GM12872 (cell line): Measurements from ENCODE around the gene SEMA4C.

Experiments
- TF ChIP-seq, protein P1 (sequence below): IDR thresholded peaks from 3 replicates; pipeline ENCODE4 v1.5.1; 2011; ENCODE audit warnings: low read depth, mild to moderate bottlenecking, low read length, moderate library complexity; ENCODE audit not compliant: insufficient read depth

Gene SEMA4C

DNA sequence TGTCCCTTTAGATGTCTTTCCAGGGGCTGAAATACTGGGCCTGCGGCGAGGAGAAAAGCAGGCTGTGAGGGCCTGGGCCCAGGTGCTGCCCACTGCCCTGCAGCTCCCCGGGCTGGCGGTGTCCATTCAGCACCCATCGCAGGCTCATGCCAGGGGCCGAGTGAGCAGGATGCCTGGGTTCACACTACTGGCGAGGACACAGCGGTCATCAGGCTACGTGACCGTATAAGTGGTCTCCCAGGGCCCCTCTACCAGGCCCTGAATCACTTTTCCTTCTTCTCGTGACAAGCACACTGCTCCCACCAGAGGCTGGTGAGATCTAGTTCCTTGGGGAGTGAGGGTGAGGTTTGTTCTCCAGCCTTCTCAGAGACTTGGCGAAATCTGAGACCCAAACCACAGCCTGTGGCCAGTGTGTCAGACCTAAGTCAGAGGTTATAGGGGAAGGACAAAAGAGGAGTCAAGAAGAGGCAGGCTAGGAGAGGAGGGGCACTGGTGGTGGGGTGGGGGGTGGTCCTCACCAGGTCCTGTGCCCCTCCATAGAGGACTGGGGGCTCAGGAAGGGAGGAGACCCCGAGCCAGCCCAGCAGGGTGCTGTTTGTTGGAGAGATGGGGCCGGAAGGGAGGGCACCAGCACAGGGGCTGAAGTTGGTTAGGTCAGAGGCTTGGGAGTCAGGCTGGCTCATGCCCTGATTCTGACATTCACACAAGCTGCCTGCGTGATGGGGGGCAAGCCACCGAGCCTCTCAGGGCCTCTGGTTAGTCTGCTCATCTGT lies 6.6 kb upstream of the SEMA4C start:
- TF ChIP-seq, protein P1, sequence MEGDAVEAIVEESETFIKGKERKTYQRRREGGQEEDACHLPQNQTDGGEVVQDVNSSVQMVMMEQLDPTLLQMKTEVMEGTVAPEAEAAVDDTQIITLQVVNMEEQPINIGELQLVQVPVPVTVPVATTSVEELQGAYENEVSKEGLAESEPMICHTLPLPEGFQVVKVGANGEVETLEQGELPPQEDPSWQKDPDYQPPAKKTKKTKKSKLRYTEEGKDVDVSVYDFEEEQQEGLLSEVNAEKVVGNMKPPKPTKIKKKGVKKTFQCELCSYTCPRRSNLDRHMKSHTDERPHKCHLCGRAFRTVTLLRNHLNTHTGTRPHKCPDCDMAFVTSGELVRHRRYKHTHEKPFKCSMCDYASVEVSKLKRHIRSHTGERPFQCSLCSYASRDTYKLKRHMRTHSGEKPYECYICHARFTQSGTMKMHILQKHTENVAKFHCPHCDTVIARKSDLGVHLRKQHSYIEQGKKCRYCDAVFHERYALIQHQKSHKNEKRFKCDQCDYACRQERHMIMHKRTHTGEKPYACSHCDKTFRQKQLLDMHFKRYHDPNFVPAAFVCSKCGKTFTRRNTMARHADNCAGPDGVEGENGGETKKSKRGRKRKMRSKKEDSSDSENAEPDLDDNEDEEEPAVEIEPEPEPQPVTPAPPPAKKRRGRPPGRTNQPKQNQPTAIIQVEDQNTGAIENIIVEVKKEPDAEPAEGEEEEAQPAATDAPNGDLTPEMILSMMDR = no peak

DNA sequence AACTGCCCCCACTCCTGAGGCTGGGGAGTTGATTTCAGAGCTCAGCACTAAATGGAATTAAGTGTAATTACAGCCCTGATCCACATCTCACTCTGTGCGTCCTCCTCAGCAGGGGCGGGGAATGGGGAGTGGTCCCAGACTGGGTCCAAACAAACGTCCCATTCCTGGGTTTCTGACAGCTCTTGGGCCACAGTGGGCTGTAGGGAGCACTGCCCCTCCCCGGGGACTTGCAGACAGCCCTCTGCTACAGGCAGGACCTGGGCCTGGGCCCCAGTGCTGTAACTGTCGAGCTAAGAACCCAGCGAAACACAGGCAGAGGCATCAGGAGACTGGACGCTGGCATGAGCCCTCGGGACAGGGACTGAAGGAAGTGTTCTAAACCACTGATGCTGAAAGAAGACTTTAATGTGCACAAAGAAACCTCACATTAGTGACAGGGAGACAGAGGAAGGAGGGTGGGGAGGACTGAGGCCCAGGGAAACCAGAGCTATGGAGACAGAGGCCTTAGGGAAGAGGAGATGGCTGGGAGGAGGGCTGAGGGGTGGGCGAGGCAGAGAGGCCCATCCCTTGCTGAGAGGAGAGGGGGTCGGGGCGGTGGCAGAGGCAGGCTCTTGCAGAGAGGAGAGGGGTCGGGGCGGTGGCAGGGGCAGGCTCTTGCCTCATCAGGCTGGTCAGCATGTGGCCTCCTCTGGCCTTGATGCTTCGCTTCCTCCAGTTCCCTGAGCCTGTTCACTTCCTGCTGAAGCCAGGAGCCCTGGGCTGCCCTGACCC lies 5.8 kb upstream of the SEMA4C start:
- TF ChIP-seq, protein P1 = no peak

DNA sequence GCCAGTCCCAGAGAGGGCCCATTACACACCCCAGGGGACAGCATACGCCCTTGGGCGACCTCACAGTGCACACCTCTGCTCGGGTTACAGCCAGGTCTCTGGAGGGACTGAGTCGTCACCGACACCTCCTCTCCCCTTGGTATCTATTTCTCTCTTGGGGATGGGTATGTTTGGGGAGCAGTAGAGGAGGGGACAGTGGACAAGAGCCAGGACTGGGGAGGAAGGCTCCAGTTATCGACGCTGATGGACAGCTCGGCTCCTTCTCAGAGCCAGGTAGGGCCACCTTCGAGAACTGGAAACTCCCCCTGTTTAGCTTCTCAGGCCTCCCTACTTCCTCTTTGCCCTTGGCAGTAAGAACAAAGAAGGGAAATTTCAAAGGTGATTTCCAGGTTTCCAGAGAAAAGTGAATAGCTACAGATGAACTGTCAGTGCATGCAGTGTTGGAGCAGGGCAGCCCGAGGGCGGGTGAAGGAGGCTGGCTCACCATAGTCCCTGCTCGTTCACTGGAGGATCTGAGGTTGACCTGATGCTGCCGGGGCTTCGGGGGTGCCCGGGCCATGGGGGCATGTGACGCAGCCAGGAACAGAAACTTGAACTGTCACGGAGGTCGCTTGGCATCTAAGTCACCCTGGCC lies 4.4 kb upstream of the SEMA4C start:
- TF ChIP-seq, protein P1 = no peak

DNA sequence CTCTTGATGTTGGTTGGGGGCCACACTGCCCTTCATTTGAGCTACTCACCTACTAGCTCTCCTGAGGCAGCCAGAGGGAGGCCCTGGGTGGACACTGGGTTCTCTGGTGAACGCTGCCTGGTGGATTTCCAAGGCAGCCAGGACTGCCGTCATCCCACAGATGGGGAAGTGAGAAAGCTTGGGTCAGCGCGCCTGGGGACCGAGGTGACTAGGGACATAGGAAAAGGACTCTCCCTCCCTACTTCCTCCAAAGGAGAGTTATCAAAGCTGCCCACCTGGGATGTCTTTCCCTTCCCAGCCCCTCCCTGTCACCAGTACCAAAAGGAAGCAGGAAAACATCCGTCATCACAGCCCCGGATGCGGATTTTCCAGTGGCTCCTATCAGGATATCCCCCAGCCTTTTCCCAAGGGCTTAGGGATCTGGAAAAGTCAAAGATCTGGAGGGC lies 3.8 kb upstream of the SEMA4C start:
- TF ChIP-seq, protein P1 = no peak

DNA sequence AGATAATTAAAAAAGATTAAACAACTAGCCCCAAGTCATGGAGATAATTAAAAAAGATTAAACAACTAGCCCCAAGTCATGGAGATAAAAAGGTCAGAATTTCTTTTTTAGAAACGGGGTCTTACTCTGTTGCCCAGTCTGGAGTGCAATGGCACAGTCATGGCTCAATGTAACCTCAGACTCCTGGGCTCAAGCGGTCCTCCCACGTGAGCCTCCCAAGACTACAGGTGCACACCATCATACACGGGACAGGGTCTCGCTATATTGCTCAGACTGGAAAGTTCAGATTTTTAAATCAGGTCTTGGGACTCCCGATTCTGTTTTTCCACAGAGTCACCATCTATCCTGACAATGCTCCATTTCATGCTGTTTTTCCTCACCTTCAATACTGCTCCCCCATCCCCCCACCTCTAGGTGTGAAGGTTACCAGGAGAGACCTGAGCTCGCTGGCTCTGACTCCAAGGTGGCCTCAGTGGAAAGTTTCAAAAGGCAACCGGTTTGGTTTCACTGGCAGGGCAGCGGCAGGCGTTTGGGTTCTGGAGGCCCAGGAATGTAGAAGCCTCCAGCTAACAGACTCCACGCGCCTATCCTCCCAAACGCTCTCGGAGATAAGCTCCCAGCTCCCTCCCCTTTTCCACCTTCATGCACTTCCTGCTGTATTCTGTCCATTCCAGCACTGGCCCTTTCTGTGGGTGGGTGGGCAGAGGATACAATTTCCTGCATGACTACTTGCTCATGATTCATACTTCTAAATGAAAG lies 2.9 kb upstream of the SEMA4C start:
- TF ChIP-seq, protein P1 = no peak

DNA sequence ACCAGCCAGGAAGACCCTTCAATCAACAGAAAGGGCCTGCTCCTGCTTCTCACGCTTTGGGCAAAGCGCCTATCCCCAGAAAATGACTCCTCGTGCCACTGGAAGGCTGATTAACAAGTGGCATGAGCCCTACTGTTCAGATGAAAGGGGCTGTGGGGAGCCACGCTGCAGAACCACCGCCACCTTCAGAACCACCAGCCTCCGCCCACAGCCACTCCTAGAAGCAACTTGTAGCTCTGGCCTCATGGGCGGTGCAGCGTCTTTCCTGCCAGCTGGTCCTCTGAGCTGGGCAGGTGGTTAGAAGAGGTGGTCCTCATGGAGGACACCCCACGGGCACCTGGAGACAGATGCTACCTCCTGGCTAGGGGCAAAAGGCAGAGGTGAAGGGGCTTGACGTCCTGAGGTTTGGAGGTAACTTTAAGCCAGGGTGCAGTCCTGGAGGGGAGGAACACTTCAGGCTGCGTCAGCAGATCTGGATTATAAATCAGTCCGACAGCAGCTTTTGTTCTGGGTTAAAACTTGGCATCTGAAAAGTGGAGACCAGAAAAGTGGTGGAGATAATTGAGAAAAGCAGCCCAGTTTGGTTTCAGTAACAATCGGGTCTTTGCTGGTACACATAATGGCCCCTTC lies 861 bp upstream of the SEMA4C start:
- TF ChIP-seq, protein P1 = no peak
